ENCODE data around the gene ZFYVE28. TPM values are rescaled to one million over a fixed set of nuclear protein-coding genes. Genes with fewer than 3 reads are reported as not detected.

ZFYVE28 gene
- total and polyA plus RNA-seq, 9 donors: 1.3 to 12.1 (median 8.6) TPM

DNA sequence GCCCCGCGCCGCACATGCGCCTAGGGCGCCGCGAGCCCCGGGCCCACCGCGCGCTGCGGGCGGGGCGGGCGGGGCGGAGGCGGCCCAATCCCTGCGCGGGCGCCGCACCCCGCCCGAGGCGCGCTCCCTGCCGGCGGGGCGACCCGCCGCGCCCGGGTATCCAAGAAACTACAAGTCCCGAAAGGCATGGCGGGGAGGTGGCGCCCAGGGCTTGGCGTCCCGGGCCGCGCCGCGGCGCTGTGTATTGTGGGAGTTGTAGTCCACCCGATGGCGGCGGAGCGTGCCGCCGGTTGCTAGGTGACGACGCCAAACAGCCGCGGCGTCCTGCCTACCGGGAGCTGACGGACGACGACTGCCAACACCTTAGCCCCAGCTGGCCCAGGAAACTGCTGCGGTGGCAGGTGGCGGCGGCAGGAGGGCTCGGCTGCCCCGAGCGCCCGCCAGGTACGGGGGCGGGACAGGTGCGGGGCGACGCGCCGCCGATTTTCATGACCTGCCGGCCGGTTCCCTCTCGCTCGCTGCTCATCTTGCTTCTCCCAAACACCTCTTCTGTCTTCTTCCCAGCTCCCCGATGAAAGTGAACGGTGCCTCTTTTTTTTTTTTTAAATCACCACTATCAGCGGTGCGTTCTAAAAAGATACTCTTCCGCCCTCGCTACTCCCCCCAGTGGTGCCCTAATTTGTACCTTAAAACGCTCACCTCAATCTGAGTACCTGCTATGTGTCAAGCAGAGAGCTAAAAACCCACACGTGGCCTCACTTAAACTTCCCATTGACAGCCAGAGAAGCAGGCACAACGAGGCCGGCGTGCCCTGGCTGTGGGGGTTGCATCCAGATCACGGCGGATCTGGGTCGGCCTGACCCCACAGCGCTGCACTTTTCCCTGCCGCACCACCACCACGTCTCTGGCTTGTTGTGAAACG lies 466 bp upstream of the ZFYVE28 start, which contains the start of gene CFAP99:
TSS of gene CFAP99 (plus strand) at position 306 of the 922 bp plus-strand sequence.
- no peaks in the 10 kb centered on the region for H3K9me3 ChIP-seq
- peak; percentile 91 to 97 (median 95) for DNase-seq
- no peaks in the 10 kb centered on the region for H3K36me3 ChIP-seq
- H3K4me3 ChIP-seq: peak within 1 kb of the TSS; percentile 41
- H3K27ac ChIP-seq: no peak within 1 kb of the TSS
- H3K4me1 ChIP-seq (ENCODE audit: insufficient read depth): peaks cover 10% of the 10 kb centered on the region
- WGBS, 3 donors: 0 to 1% (median 1%) methylated on average over 85 to 94 of the region's 94 CpGs
- intact Hi-C loops (cut with DNase I): loop anchor here (5.0 to 10.0 kb wide), 4 partner anchors 154 to 177 kb away; partner anchors contain the start of genes HAUS3 (in 1 of the 4), MXD4 (in 1 of the 4) and POLN (in 1 of the 4)
- TF ChIP-seq EP300 (IDR thresholded peaks at IDR 0.05): no peak
- TF ChIP-seq, protein P1, sequence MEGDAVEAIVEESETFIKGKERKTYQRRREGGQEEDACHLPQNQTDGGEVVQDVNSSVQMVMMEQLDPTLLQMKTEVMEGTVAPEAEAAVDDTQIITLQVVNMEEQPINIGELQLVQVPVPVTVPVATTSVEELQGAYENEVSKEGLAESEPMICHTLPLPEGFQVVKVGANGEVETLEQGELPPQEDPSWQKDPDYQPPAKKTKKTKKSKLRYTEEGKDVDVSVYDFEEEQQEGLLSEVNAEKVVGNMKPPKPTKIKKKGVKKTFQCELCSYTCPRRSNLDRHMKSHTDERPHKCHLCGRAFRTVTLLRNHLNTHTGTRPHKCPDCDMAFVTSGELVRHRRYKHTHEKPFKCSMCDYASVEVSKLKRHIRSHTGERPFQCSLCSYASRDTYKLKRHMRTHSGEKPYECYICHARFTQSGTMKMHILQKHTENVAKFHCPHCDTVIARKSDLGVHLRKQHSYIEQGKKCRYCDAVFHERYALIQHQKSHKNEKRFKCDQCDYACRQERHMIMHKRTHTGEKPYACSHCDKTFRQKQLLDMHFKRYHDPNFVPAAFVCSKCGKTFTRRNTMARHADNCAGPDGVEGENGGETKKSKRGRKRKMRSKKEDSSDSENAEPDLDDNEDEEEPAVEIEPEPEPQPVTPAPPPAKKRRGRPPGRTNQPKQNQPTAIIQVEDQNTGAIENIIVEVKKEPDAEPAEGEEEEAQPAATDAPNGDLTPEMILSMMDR (IDR thresholded peaks at IDR 0.05): no peak
- no peak for TF ChIP-seq POLR2A (IDR thresholded peaks at IDR 0.05)
- peaks cover 3% of the 10 kb centered on the region for H3K27me3 ChIP-seq

DNA sequence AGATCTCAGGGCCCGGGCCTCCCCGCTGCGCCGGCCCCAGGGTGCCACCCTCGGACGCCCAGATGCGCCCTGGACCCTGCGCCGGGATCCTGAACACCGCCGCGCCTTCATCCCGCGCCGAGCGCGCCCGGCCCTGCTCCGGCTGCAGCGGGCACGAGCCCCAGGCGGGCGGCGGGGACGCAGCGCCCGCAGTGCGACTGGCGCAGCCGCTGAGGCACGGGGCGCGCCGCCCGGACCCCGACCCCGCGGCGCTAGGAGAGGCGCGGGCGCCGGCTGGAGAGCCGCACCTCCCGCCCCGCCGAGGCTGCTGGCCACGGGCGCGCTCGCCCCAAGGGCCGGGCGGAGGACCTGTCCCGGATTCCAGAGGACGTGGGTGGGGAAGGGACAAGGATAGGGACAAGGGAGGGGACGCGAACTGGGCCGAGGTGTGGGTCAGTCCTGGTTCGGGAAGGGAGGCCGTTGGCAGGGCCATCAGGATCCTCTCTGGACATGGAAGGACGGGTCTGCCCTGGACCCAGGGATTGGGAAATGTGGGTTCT lies 1.1 kb downstream of the ZFYVE28 start:
- intact Hi-C loops (cut with DNase I): loop anchor here (5.0 to 10.0 kb wide), 4 partner anchors 152 to 175 kb away; partner anchors contain the start of genes HAUS3 (in 1 of the 4), MXD4 (in 1 of the 4) and POLN (in 1 of the 4)
- TF ChIP-seq EP300 (IDR thresholded peaks at IDR 0.05): no peak
- TF ChIP-seq, protein P1 (IDR thresholded peaks at IDR 0.05): no peak
- TF ChIP-seq POLR2A (IDR thresholded peaks at IDR 0.05): no peak
- Histone ChIP-seq H3K36me3 (no peaks in the 10 kb centered on the region), H3K4me3 (peak overlapping the region; percentile 41), H3K4me1 (ENCODE audit: insufficient read depth) (peaks cover 10% of the 10 kb centered on the region), H3K27ac (no peak overlapping the region), H3K27me3 (peaks cover 5% of the 10 kb centered on the region), H3K9me3 (no peaks in the 10 kb centered on the region)
- 0 to 1% (median 1%) methylated on average over 33 to 61 of the region's 61 CpGs for WGBS, 3 donors
- no peak for DNase-seq

DNA sequence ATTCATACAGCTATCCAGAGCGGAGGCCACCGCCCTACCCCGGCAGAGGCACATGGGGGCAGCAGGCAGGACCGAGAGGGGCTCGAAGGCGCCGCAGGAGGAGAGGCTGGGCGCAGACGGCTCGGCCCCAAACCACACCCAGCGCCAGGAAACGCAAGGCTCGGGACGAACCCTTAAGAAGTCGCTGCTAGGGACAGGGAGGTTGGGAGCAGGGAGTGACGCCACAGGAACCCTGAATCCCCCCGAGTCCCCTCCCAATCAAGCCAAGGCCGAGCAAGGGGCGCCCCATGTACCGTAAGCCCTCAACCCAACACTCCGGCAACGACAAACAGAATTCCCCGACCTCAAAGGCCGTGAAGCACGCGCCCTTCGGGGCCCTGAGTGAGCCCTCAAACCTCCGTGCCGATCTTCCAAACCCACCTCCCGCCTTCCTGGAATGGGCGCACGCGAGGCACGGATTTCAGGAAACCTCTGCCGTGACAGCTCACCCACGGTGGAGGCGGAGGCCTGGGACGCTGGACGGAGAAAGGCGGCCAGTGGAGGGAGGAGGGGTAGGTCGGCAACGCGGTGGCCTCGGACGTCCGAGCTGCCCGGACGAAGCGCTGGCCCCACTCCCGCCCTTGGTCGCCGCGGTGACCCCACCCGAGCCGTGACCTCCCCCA lies 1.8 kb downstream of the ZFYVE28 start:
- no peak for DNase-seq
- Histone ChIP-seq H3K4me3 (peak overlapping the region; percentile 41), H3K36me3 (no peaks in the 10 kb centered on the region), H3K27ac (no peak overlapping the region), H3K27me3 (peaks cover 7% of the 10 kb centered on the region), H3K4me1 (ENCODE audit: insufficient read depth) (peaks cover 10% of the 10 kb centered on the region), H3K9me3 (no peaks in the 10 kb centered on the region)
- WGBS, 3 donors: 4 to 12% (median 5%) methylated on average over 23 to 55 of the region's 55 CpGs
- TF ChIP-seq EP300 (IDR thresholded peaks at IDR 0.05): no peak
- TF ChIP-seq, protein P1 (IDR thresholded peaks at IDR 0.05): no peak
- no peak for TF ChIP-seq POLR2A (IDR thresholded peaks at IDR 0.05)
- intact Hi-C loops (cut with DNase I): loop anchor here (5.0 to 10.0 kb wide), 4 partner anchors 152 to 174 kb away; partner anchors contain the start of genes HAUS3 (in 1 of the 4), MXD4 (in 1 of the 4) and POLN (in 1 of the 4)

Measured in ovary (tissue), 9 donors.